Upper lobe of left lung (tissue), 4 donors: Measurements from ENCODE around the gene CARD16.

Experiments
- CTCF ChIP-seq, 6 experiments: fragments of 450-650 bp in 4 of 6; fragments of 200-600 bp in 2 of 6; sonication (generic) in 2 of 6; IDR thresholded peaks; one replicate each; pipeline ENCODE4 v1.5.1; 2016 to 2019; ENCODE audit warnings: antibody characterized with exemption in 6 of 6
- EP300 ChIP-seq, 4 donors: sonication (generic); formaldehyde crosslinking; IDR thresholded peaks; one replicate each; pipeline ENCODE4 v1.5.1; 2017; ENCODE audit warnings: antibody characterized with exemption in 4 of 4, control low read depth in 2 of 4
- POLR2A ChIP-seq, 4 donors: fragments of 450-650 bp; IDR thresholded peaks; one replicate each; pipeline ENCODE4 v1.5.1; 2016 to 2017; ENCODE audit warnings: antibody characterized with exemption in 4 of 4, mild to moderate bottlenecking in 2 of 4

GRCh38 chr11:105046898-105047579 lies 1.9 kb upstream of the CARD16 start:
- TF ChIP-seq CTCF (IDR thresholded peaks at IDR 0.05) = no peak
- TF ChIP-seq EP300 (IDR thresholded peaks at IDR 0.05) = peak in 1 of 4 donors; percentile 75
- TF ChIP-seq POLR2A (IDR thresholded peaks at IDR 0.05) = no peak
